ENCODE data around the gene VIT. TPM values are rescaled to one million over a fixed set of nuclear protein-coding genes. Genes with fewer than 3 reads are reported as not detected.

VIT gene
- total RNA-seq, 1 donor from 2014 or later: not detected

- TF ChIP-seq CTCF (IDR thresholded peaks at IDR 0.05): no peak
- no peaks in the 10 kb centered on the region for H3K4me1 Mint-ChIP-seq
- intact Hi-C loops (cut with micrococcal nuclease): no loop called here
- H3K36me3 Mint-ChIP-seq (ENCODE audit: low read depth): no peaks in the 10 kb centered on the region
- ChIA-PET CTCF (no interaction called here), POLR2A (no interaction called here)
- DNase-seq (no peak), ATAC-seq (ENCODE audit: low read depth) (no peak)
- H3K4me3 Mint-ChIP-seq: no peak overlapping the region
- H3K9me3 Mint-ChIP-seq: peaks cover 3% of the 10 kb centered on the region
- peaks cover 6% of the 10 kb centered on the region for H3K27me3 Mint-ChIP-seq
- H3K27ac Mint-ChIP-seq: no peak overlapping the region
These were observed 31.0 kb downstream of the VIT start for GRCh38 chr2:36727550-36727949.

GRCh38 chr2:36729067-36729466 is 32.6 kb downstream of the VIT start:
- no peak for TF ChIP-seq CTCF (IDR thresholded peaks at IDR 0.05)
- DNase-seq (no peak), ATAC-seq (ENCODE audit: low read depth) (no peak)
- intact Hi-C loops (cut with micrococcal nuclease): no loop called here
- Mint-ChIP-seq H3K4me3 (no peak overlapping the region), H3K36me3 (ENCODE audit: low read depth) (no peaks in the 10 kb centered on the region), H3K9me3 (peaks cover 3% of the 10 kb centered on the region), H3K27ac (no peak overlapping the region), H3K27me3 (peaks cover 9% of the 10 kb centered on the region), H3K4me1 (no peaks in the 10 kb centered on the region)
- ChIA-PET CTCF (no interaction called here), POLR2A (no interaction called here)

GRCh38 chr2:36731941-36732672 is 35.6 kb downstream of the VIT start:
- H3K4me3 Mint-ChIP-seq: no peak overlapping the region

GRCh38 chr2:36732673-36733036 is 36.1 kb downstream of the VIT start:
- no peaks in the 10 kb centered on the region for H3K36me3 Mint-ChIP-seq (ENCODE audit: low read depth)
- ATAC-seq (ENCODE audit: low read depth) (no peak), DNase-seq (no peak)
- TF ChIP-seq CTCF (IDR thresholded peaks at IDR 0.05): no peak
- H3K4me3 Mint-ChIP-seq: no peak overlapping the region
- intact Hi-C loops (cut with micrococcal nuclease): no loop called here
- CTCF ChIA-PET: no interaction called here
- peaks cover 3% of the 10 kb centered on the region for H3K9me3 Mint-ChIP-seq
- POLR2A ChIA-PET: no interaction called here
- H3K4me1 Mint-ChIP-seq: no peaks in the 10 kb centered on the region
- no peak overlapping the region for H3K27ac Mint-ChIP-seq
- H3K27me3 Mint-ChIP-seq: peaks cover 8% of the 10 kb centered on the region

More at GRCh38 chr2:36731941-36732672, 35.6 kb downstream of the VIT start:
- no peak overlapping the region for H3K27ac Mint-ChIP-seq
- no peaks in the 10 kb centered on the region for H3K4me1 Mint-ChIP-seq
- no peak for TF ChIP-seq CTCF (IDR thresholded peaks at IDR 0.05)
- DNase-seq: no peak
- peaks cover 3% of the 10 kb centered on the region for H3K9me3 Mint-ChIP-seq
- ATAC-seq (ENCODE audit: low read depth): no peak
- CTCF ChIA-PET: no interaction called here
- peaks cover 8% of the 10 kb centered on the region for H3K27me3 Mint-ChIP-seq
- H3K36me3 Mint-ChIP-seq (ENCODE audit: low read depth): no peaks in the 10 kb centered on the region
- POLR2A ChIA-PET: no interaction called here
- intact Hi-C loops (cut with micrococcal nuclease): no loop called here

GRCh38 chr2:36733215-36733614 is 36.7 kb downstream of the VIT start:
- no peak overlapping the region for H3K4me3 Mint-ChIP-seq
- intact Hi-C loops (cut with micrococcal nuclease): no loop called here
- ChIA-PET POLR2A (no interaction called here), CTCF (no interaction called here)
- no peak for DNase-seq
- no peak overlapping the region for H3K27ac Mint-ChIP-seq
- H3K4me1 Mint-ChIP-seq: no peaks in the 10 kb centered on the region
- peaks cover 8% of the 10 kb centered on the region for H3K27me3 Mint-ChIP-seq
- no peak for ATAC-seq (ENCODE audit: low read depth)
- peaks cover 3% of the 10 kb centered on the region for H3K9me3 Mint-ChIP-seq
- no peak for TF ChIP-seq CTCF (IDR thresholded peaks at IDR 0.05)
- H3K36me3 Mint-ChIP-seq (ENCODE audit: low read depth): no peaks in the 10 kb centered on the region
